Measurements from ENCODE around the gene NFATC2.
"Not testable (repeated sequence)": the region's sequence is repeated elsewhere in the genome, so short reads cannot be mapped to it uniquely, and the experiment has no call there.

NFATC2 gene

GRCh38 chr20:51467956-51468626 lies 74.4 kb downstream of the NFATC2 start:
- DNase-seq (ENCODE audit: low read depth): no peak
- TF ChIP-seq, protein P1, sequence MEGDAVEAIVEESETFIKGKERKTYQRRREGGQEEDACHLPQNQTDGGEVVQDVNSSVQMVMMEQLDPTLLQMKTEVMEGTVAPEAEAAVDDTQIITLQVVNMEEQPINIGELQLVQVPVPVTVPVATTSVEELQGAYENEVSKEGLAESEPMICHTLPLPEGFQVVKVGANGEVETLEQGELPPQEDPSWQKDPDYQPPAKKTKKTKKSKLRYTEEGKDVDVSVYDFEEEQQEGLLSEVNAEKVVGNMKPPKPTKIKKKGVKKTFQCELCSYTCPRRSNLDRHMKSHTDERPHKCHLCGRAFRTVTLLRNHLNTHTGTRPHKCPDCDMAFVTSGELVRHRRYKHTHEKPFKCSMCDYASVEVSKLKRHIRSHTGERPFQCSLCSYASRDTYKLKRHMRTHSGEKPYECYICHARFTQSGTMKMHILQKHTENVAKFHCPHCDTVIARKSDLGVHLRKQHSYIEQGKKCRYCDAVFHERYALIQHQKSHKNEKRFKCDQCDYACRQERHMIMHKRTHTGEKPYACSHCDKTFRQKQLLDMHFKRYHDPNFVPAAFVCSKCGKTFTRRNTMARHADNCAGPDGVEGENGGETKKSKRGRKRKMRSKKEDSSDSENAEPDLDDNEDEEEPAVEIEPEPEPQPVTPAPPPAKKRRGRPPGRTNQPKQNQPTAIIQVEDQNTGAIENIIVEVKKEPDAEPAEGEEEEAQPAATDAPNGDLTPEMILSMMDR (IDR thresholded peaks at IDR 0.05; ENCODE audit: low read length, missing control alignments): no peak
- no peak overlapping the region for H3K4me3 ChIP-seq (replicated peaks; ENCODE audit: low read depth, low read length)

GRCh38 chr20:51463998-51464397 lies 78.5 kb downstream of the NFATC2 start:
- TF ChIP-seq, protein P1 (IDR thresholded peaks at IDR 0.05; ENCODE audit: low read length, missing control alignments): no peak
- H3K4me3 ChIP-seq (replicated peaks; ENCODE audit: low read depth, low read length): no peak overlapping the region
- no peak for DNase-seq (ENCODE audit: low read depth)

GRCh38 chr20:51463560-51463959 lies 79.0 kb downstream of the NFATC2 start:
- DNase-seq (ENCODE audit: low read depth): no peak
- TF ChIP-seq, protein P1 (IDR thresholded peaks at IDR 0.05; ENCODE audit: low read length, missing control alignments): no peak
- H3K4me3 ChIP-seq (replicated peaks; ENCODE audit: low read depth, low read length): no peak overlapping the region

- peak; percentile 66 for DNase-seq (ENCODE audit: low read depth)
- TF ChIP-seq, protein P1 (IDR thresholded peaks at IDR 0.05; ENCODE audit: low read length, missing control alignments): no peak
- H3K4me3 ChIP-seq (replicated peaks; ENCODE audit: low read depth, low read length): no peak overlapping the region
Measured at GRCh38 chr20:51462566-51463276, 79.8 kb downstream of the NFATC2 start.

DNA sequence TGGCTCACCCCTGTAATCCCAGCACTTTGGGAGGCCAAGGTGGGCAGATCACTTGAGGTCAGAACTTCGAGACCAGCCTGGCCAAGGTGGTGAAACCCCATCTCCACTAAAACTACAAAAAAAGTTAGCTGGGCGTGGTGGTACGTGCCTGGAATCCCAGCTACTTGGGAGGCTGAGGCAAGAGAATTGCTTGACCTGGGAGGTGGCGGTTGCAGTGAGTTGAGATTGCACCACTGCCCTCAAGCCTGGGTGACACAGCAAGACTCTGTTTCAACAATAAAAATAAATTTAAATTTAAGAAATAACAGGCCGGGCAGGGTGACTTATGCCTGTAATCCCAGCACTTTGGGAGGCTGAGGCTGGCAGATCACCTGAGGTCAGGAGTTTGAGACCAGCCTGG lies 80.7 kb downstream of the NFATC2 start:
- DNase-seq (ENCODE audit: low read depth); H3K4me3 ChIP-seq (replicated peaks; ENCODE audit: low read depth, low read length): not testable (repeated sequence)

- H3K4me3 ChIP-seq (replicated peaks; ENCODE audit: low read depth, low read length): no peak overlapping the region
- TF ChIP-seq, protein P1 (IDR thresholded peaks at IDR 0.05; ENCODE audit: low read length, missing control alignments): no peak
- DNase-seq (ENCODE audit: low read depth): no peak
Measured at GRCh38 chr20:51461306-51461705, 81.2 kb downstream of the NFATC2 start.

DNA sequence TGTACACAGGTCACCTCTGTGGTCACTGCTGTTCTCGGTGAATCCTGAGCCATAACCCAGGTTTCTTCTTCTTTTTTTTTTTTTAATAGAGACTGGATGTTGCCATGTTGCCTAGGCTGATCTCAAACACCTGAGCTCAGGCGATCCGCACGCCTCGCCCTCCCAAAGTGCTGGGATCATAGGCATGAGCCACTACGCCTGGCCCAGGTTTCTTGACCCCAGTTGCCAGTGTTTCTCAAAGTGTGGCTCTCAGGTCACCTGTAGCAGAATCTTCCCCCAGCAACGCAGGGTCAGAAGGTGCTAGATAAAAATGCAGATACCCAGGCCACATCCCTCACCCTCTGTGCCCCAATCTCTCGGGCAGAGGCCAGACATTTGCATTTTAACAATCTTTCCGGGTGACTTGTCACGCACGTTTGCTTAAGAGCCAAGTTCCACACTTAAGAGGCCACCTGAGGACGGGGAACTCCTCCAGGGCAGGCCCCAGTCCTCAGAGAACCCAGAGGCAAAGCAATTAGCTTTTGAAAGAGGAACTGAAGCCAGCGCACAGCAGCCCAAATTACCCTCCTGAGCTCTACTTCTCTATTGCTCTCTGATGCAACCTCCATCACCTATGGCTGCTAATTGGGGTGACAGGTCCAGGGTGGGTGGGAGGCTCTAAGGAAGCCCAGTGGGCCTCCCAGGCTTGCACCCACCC lies 81.8 kb downstream of the NFATC2 start:
- no peak overlapping the region for H3K4me3 ChIP-seq (replicated peaks; ENCODE audit: low read depth, low read length)
- no peak for DNase-seq (ENCODE audit: low read depth)
- TF ChIP-seq, protein P1 (IDR thresholded peaks at IDR 0.05; ENCODE audit: low read length, missing control alignments): no peak
